ENCODE results near the gene PLCH1. TPM values are rescaled to one million over a fixed set of nuclear protein-coding genes. Genes with fewer than 3 reads are reported as not detected.

Gene PLCH1
- total RNA-seq, 1 donor from 2014 or later = 0.26 TPM

DNA sequence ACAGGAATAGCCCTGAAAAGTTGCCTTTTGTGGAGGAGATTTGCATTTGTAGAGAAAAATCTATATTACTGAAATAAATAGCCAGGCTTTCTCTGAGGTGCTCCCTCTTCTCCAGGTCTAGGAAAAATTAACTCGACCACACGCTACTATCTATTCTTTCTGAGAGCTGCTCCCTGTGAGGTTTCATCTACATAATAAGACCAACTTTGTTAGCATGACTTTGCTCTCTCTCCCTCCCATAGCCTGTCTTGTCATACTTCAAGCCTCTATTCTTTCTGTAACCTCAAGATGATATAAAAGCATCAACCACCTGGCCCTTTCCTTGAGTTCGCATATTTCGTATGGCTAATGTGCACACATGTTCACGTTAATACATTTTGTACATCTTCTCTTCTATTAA is 375.6 kb downstream of the PLCH1 start:
- TF ChIP-seq, protein P1, sequence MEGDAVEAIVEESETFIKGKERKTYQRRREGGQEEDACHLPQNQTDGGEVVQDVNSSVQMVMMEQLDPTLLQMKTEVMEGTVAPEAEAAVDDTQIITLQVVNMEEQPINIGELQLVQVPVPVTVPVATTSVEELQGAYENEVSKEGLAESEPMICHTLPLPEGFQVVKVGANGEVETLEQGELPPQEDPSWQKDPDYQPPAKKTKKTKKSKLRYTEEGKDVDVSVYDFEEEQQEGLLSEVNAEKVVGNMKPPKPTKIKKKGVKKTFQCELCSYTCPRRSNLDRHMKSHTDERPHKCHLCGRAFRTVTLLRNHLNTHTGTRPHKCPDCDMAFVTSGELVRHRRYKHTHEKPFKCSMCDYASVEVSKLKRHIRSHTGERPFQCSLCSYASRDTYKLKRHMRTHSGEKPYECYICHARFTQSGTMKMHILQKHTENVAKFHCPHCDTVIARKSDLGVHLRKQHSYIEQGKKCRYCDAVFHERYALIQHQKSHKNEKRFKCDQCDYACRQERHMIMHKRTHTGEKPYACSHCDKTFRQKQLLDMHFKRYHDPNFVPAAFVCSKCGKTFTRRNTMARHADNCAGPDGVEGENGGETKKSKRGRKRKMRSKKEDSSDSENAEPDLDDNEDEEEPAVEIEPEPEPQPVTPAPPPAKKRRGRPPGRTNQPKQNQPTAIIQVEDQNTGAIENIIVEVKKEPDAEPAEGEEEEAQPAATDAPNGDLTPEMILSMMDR (IDR thresholded peaks at IDR 0.05; ENCODE audit: insufficient read depth, low read length, severe bottlenecking) = no peak
- H3K4me3 ChIP-seq (ENCODE audit: low read depth, low read length) = no peak overlapping the region
- H3K27me3 ChIP-seq (ENCODE audit: control insufficient read depth, insufficient read depth, low read length) = no peaks in the 10 kb centered on the region
- FAIRE-seq (no peak), DNase-seq (ENCODE audit: low read depth) (no peak)
- no peaks in the 10 kb centered on the region for H3K36me3 ChIP-seq (ENCODE audit: control insufficient read depth, insufficient read depth, low read length)

DNA sequence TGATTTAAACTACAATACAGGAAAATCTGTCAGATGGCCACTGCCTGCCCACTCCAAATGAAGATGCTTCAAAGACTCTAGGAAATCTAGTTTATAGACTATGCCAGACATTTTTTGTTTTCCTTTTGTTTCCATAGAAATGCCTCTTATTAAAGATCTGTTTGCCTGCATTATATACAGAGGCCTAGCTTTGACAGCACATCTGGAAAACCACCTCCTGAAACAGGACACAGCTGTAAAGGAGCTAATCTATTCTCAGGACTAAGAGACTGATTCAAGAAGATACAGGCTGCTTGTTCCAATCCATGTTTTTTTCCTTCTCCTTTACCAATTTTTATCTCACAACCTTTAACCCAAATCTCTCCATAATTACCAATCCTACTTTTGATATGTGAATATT is 376.1 kb downstream of the PLCH1 start:
- no peak for DNase-seq (ENCODE audit: low read depth)
- no peak overlapping the region for H3K4me3 ChIP-seq (ENCODE audit: low read depth, low read length)
- H3K36me3 ChIP-seq (ENCODE audit: control insufficient read depth, insufficient read depth, low read length) = no peaks in the 10 kb centered on the region
- FAIRE-seq = no peak
- no peaks in the 10 kb centered on the region for H3K27me3 ChIP-seq (ENCODE audit: control insufficient read depth, insufficient read depth, low read length)
- TF ChIP-seq, protein P1 (IDR thresholded peaks at IDR 0.05; ENCODE audit: insufficient read depth, low read length, severe bottlenecking) = no peak

DNA sequence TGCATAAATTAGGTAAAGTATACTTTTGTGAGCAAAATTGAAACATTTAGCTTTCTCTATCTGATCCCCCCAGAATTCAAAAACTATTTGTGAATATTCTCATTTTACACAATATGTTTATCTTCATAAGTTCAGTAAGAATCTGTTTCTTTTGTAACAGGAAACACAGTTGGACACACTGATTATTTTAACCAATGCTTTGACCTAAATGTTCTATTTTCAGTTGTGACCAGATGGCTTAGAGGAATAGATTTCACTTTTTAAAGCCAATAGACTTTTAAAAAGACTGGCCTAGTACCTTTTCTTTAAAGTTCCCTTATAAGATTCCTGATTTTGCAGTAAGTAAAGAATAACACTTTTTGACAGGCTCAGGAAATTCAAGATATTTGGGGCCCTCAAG is 377.4 kb downstream of the PLCH1 start:
- H3K4me3 ChIP-seq (ENCODE audit: low read depth, low read length) = no peak overlapping the region
- FAIRE-seq (no peak), DNase-seq (ENCODE audit: low read depth) (no peak)
- H3K27me3 ChIP-seq (ENCODE audit: control insufficient read depth, insufficient read depth, low read length) = no peaks in the 10 kb centered on the region
- no peaks in the 10 kb centered on the region for H3K36me3 ChIP-seq (ENCODE audit: control insufficient read depth, insufficient read depth, low read length)
- TF ChIP-seq, protein P1 (IDR thresholded peaks at IDR 0.05; ENCODE audit: insufficient read depth, low read length, severe bottlenecking) = no peak

DNA sequence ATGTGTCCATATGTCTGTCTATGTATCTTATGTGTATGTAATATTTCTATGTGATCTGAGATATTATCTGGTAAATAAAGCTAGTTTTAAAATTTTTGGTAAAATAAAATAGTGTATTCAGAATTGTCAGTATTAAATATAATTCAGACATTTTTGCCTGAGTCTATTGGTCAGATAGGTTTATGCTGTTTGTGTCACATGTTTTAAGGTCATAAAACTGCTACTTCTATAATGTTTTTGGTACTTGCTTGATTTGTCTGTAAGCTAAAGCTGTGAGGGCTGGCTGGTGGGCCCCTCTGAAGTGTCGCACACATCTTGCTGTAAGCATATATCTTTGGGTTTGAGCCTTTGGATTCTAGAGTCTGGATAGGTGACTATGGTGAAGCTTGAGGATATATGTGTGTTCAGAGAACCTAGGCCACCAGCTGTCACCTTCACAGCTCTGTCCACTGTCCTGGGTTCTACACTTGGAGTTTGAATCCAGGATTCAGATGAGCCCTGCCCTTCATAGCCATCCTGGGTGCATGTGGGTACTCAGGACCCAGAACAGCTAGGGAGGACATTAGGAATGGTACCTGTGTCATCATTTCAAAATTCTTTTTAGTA is 379.6 kb downstream of the PLCH1 start:
- no peaks in the 10 kb centered on the region for H3K27me3 ChIP-seq (ENCODE audit: control insufficient read depth, insufficient read depth, low read length)
- FAIRE-seq = no peak
- TF ChIP-seq, protein P1 (IDR thresholded peaks at IDR 0.05; ENCODE audit: insufficient read depth, low read length, severe bottlenecking) = no peak

DNA sequence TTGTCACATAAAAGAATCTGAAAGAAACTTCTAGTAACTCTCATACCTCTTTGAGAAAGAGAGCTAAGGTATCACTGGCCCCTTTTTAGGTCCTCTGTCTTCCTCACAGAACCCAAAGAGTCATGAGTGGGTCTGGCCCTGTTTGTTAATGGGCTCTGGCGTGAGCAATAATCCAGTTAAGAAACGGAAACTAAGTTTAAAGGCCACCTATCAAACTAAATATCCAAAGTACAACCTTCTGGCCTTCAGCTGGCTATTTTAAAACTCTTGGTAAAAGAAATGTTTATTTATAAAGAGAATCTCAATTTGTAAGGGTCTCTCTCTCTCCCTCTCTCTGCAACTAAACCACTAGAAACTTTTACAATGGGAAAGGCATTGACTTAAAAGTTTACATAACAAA is 380.4 kb downstream of the PLCH1 start:
- no peak for FAIRE-seq

More for the DNA sequence above, 379.6 kb downstream of the PLCH1 start:
- no peak for DNase-seq (ENCODE audit: low read depth)
- Histone ChIP-seq H3K36me3 (ENCODE audit: control insufficient read depth, insufficient read depth, low read length) (no peaks in the 10 kb centered on the region), H3K4me3 (ENCODE audit: low read depth, low read length) (no peak overlapping the region)

More for the DNA sequence above, 380.4 kb downstream of the PLCH1 start:
- DNase-seq (ENCODE audit: low read depth) = no peak
- H3K36me3 ChIP-seq (ENCODE audit: control insufficient read depth, insufficient read depth, low read length) = no peaks in the 10 kb centered on the region
- H3K4me3 ChIP-seq (ENCODE audit: low read depth, low read length) = no peak overlapping the region
- TF ChIP-seq, protein P1 (IDR thresholded peaks at IDR 0.05; ENCODE audit: insufficient read depth, low read length, severe bottlenecking) = no peak
- H3K27me3 ChIP-seq (ENCODE audit: control insufficient read depth, insufficient read depth, low read length) = no peaks in the 10 kb centered on the region

All from bronchial epithelial cell (primary cell).